Epithelial cell of esophagus (primary cell): ENCODE measurements around the gene RSRC2.

Experiments
- DNase-seq: peaks from one replicate; pipeline ENCODE4 v3.0.0; 2010; ENCODE audit warnings: low read depth
- H3K4me3 ChIP-seq: 2 replicates; pipeline ENCODE4 v1.5.1; 2011; ENCODE audit warnings: mild to moderate bottlenecking, low read length, control low read depth
- CTCF ChIP-seq: IDR thresholded peaks from 2 replicates; pipeline ENCODE4 v1.5.1; 2011; ENCODE audit warnings: low read depth, mild to moderate bottlenecking, low read length, control low read depth, inconsistent platforms; ENCODE audit not compliant: insufficient read depth; ENCODE audit errors: missing control alignments

Gene RSRC2

GRCh38 chr12:122528992-122529391, 2.3 kb upstream of the RSRC2 start:
- TF ChIP-seq CTCF, result no peak
- no peak for DNase-seq
- no peak overlapping the region for H3K4me3 ChIP-seq

- H3K4me3 ChIP-seq, result no peak overlapping the region
- TF ChIP-seq CTCF, result no peak
- no peak for DNase-seq
Measured at GRCh38 chr12:122528582-122528981, 1.8 kb upstream of the RSRC2 start.

GRCh38 chr12:122527478-122527944, 775 bp upstream of the RSRC2 start:
- no peak for TF ChIP-seq CTCF
- H3K4me3 ChIP-seq, result peak overlapping the region; percentile 86
- peak; percentile 44 for DNase-seq

GRCh38 chr12:122523846-122524718, 2.7 kb downstream of the RSRC2 start:
- peak overlapping the region; percentile 70 for H3K4me3 ChIP-seq
- TF ChIP-seq CTCF, result no peak
- no peak for DNase-seq

GRCh38 chr12:122523280-122523679, 3.5 kb downstream of the RSRC2 start:
- no peak for TF ChIP-seq CTCF
- H3K4me3 ChIP-seq, result peak overlapping the region; percentile 70
- peak; percentile 63 for DNase-seq

- no peak for DNase-seq
- no peak overlapping the region for H3K4me3 ChIP-seq
- no peak for TF ChIP-seq CTCF
Measured at GRCh38 chr12:122520676-122521075, 6.1 kb downstream of the RSRC2 start.

- TF ChIP-seq CTCF, result no peak
- DNase-seq, result no peak
- H3K4me3 ChIP-seq, result no peak overlapping the region
Measured at GRCh38 chr12:122519418-122519817, 7.3 kb downstream of the RSRC2 start.
